Right lobe of liver (tissue), 4 donors: Measurements from ENCODE around the gene TP53TG3E.
"Not testable (repeated sequence)": the region's sequence is repeated elsewhere in the genome, so short reads cannot be mapped to it uniquely, and the experiment has no call there.

Experiments
- CTCF ChIP-seq, 4 donors: fragments of 200-600 bp in 3 of 4; fragments of 450-650 bp in 1 of 4; IDR thresholded peaks; one replicate each; pipeline versions ENCODE4 v1.5.1 to v1.8.0; 2016 to 2022; ENCODE audit warnings: antibody characterized with exemption in 4 of 4, mild to moderate bottlenecking in 2 of 4
- POLR2A ChIP-seq: fragments of 450-650 bp; IDR thresholded peaks from one replicate; pipeline ENCODE4 v1.6.1; 2017; ENCODE audit warnings: antibody characterized with exemption, mild to moderate bottlenecking
- donor health status: DM: no; HTN: no; CAD: no.
- donor health status: DM: no; HTN: no; CAD: no.
- donor health status: DM: no; HTN: yes; CAD: no.

DNA sequence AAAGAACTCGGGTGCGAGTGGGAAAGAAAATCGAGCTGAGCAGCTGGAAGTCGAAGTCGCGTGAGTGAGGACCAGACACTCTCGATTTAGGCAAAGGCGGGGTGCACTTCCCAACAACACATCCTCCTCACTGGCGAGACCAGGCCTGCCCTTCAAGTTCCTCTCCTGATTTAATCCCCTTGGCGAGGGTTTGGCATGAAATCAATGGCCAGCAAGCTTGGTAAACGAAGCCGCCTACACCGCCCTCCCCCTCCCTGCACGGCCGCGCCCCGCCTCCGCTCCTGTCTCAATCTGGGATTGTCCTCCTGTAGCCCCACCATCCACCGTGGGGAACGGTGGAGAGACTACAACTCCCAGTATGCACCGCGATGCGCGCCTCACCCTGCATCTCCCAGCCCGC is at the start of gene TP53TG3E:
- not testable (repeated sequence) for TF ChIP-seq CTCF (IDR thresholded peaks at IDR 0.05); POLR2A
